ENCODE measurements around the gene GJC2. TPM values are rescaled to one million over a fixed set of nuclear protein-coding genes. Genes with fewer than 3 reads are reported as not detected.

Gene GJC2
- total and polyA plus RNA-seq, 3 experiments from 2014 or later = 0.57 to 1.1 TPM; not detected in 1

DNA sequence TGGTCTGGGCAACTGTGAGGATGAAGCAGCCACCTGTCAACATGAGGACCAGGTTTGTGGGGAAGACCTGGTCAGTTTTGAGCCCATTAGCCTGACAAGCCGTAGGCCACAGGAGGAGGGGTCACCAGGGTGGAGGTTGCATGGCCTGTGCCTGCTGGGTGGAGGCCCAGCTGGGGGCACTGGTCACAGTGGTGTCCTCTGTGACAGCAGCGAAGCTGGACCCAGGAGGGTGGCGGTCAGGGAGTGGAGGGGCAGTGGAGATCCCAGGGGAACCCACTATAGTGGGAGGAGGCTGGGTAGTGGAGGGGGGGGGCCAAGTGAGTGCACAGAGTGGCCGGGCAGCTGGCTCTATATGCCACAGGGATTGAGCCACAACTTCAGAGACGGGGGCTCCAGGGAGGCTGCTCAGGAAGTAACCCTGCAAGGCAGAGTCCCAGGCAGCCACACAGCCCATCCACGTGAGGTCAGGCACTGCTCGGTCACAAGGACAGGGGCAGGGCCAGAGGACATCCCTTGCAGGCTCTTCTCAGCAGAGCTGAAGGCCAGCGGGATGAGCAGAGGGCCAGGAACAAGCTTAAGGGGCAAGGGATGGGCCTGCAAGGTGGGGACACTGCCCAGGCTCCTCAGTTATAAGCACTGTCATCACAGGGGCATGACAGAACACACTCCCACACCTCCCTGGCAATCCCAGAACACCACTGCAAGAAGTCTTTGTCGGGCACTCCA lies 44.3 kb upstream of the GJC2 start:
- POLR2A ChIA-PET = interaction anchor here (0.5 to 1.5 kb wide), 2 partner anchors 34 to 381 kb away, joined by 3 to 4 read pairs; no protein-coding TSS in a partner anchor
- no peak overlapping the region for H3K27ac ChIP-seq (ENCODE audit: low read depth, low read length)
- no peaks in the 10 kb centered on the region for H3K9me3 ChIP-seq (ENCODE audit: low read length)
- Mint-ChIP-seq H3K4me3 (peak overlapping the region in 2 of 7 donors; percentile 63 to 94), H3K27ac (peak overlapping the region in 3 of 8 donors; percentile 85 to 96 (median 93)), H3K9me3 (no peaks in the 10 kb centered on the region), H3K36me3 (peaks cover 0 to 33% (median 5%) of the 10 kb centered on the region in 3 donors), H3K27me3 (no peaks in the 10 kb centered on the region), H3K4me1 (peaks cover 30 to 57% (median 37%) of the 10 kb centered on the region in 3 donors)
- CTCF ChIA-PET = interaction anchor here (1.2 kb wide), 1 partner anchor 61 kb away, joined by 3 read pairs; no protein-coding TSS in a partner anchor
- H3K4me1 ChIP-seq (ENCODE audit: insufficient read depth, low read length) = peaks cover 38% of the 10 kb centered on the region
- no peak overlapping the region for H3K4me3 ChIP-seq (ENCODE audit: low read length)
- no peak for DNase-seq
- no peaks in the 10 kb centered on the region for H3K27me3 ChIP-seq (ENCODE audit: insufficient read depth, low read length, poor library complexity, severe bottlenecking)
- peaks cover 13% of the 10 kb centered on the region for H3K36me3 ChIP-seq (ENCODE audit: insufficient read depth, low read length)

DNA sequence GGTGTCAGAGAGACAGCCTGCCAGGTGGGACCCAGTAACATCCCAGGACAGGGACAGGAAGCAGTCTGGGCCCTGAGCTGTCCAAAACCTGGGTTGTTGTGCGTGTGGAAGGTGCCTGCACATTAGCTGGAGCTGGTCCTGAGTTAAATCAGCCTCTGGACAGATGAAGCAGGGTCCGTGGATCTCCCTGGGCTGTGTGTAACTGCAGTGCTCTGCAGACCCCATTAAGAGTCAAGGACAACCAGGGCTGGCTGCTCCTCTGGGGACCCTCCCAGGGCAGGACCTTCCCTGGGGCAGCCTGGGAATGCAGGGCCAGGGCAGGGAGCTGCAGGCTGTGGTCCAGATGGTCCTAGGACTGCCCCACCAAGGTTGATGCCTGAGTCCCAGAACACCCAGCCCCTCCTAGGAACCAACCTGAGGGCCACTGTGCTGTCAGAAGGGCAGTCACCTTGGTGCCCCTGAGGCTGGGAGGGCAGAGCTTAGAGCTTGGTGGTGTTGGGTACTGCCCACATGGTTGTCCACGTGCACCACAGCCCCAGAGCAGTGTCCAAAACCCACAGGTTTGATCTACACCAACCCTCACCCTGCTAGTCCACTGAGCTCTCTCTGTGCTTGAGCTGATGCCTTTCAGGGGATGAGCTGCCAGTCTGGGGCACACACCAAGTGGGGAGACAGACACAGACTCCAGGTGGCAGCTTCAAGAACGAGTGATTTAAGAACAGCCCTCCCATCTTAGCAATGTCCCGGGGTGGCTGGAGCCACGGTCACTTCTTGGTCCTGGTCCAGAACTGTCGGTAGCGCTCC lies 43.5 kb upstream of the GJC2 start:
- POLR2A ChIA-PET = interaction anchor here (0.5 to 1.5 kb wide), 3 partner anchors 33 to 380 kb away, joined by 3 to 4 read pairs (median 3); no protein-coding TSS in a partner anchor

DNA sequence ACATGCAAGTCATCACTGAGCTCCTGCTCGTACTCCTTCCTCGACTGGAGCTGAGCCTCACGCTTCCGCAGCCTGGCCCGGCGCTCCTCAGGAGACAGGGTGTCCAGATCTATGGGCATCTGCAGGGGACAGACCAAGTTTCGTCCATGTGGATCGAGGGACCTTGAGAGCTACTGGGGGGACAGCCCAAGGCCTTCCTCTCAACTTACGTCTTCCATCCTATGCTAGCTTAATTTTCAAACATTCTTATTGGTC lies 43.0 kb upstream of the GJC2 start:
- no peak overlapping the region for H3K4me3 ChIP-seq (ENCODE audit: low read length)
- Mint-ChIP-seq H3K27ac (peak overlapping the region in 4 of 8 donors; percentile 26 to 95 (median 66)), H3K36me3 (peaks cover 0 to 26% (median 3%) of the 10 kb centered on the region in 3 donors), H3K4me3 (peak overlapping the region in 6 of 7 donors; percentile 23 to 61 (median 49)), H3K27me3 (peaks cover 0 to 2% of the 10 kb centered on the region in 2 donors), H3K9me3 (no peaks in the 10 kb centered on the region), H3K4me1 (peaks cover 24 to 47% (median 28%) of the 10 kb centered on the region in 3 donors)
- H3K27me3 ChIP-seq (ENCODE audit: insufficient read depth, low read length, poor library complexity, severe bottlenecking) = no peaks in the 10 kb centered on the region
- no peak for DNase-seq
- no peaks in the 10 kb centered on the region for H3K9me3 ChIP-seq (ENCODE audit: low read length)
- ChIA-PET CTCF (interaction anchor here (1.0 to 1.1 kb wide), 2 partner anchors 58 to 394 kb away, joined by 3 read pairs; no protein-coding TSS in a partner anchor), POLR2A (interaction anchor here (0.8 to 1.5 kb wide), 2 partner anchors 48 to 380 kb away, joined by 3 read pairs; no protein-coding TSS in a partner anchor)
- H3K27ac ChIP-seq (ENCODE audit: low read depth, low read length) = no peak overlapping the region
- peaks cover 33% of the 10 kb centered on the region for H3K4me1 ChIP-seq (ENCODE audit: insufficient read depth, low read length)
- H3K36me3 ChIP-seq (ENCODE audit: insufficient read depth, low read length) = peaks cover 13% of the 10 kb centered on the region

More for the DNA sequence above, 43.5 kb upstream of the GJC2 start:
- Histone ChIP-seq H3K4me3 (ENCODE audit: low read length) (no peak overlapping the region), H3K9me3 (ENCODE audit: low read length) (no peaks in the 10 kb centered on the region), H3K36me3 (ENCODE audit: insufficient read depth, low read length) (peaks cover 13% of the 10 kb centered on the region), H3K27ac (ENCODE audit: low read depth, low read length) (no peak overlapping the region), H3K4me1 (ENCODE audit: insufficient read depth, low read length) (peaks cover 38% of the 10 kb centered on the region), H3K27me3 (ENCODE audit: insufficient read depth, low read length, poor library complexity, severe bottlenecking) (no peaks in the 10 kb centered on the region)
- Mint-ChIP-seq H3K27me3 (peaks cover 0 to 2% of the 10 kb centered on the region in 2 donors), H3K4me1 (peaks cover 30 to 52% (median 34%) of the 10 kb centered on the region in 3 donors), H3K36me3 (peaks cover 0 to 31% (median 5%) of the 10 kb centered on the region in 3 donors), H3K9me3 (no peaks in the 10 kb centered on the region), H3K27ac (peak overlapping the region in 4 of 8 donors; percentile 17 to 85 (median 42)), H3K4me3 (peak overlapping the region in 5 of 7 donors; percentile 29 to 94 (median 50))
- CTCF ChIA-PET = interaction anchor here (1.0 to 1.2 kb wide), 2 partner anchors 59 to 60 kb away, joined by 3 read pairs; no protein-coding TSS in a partner anchor
- no peak for DNase-seq

DNA sequence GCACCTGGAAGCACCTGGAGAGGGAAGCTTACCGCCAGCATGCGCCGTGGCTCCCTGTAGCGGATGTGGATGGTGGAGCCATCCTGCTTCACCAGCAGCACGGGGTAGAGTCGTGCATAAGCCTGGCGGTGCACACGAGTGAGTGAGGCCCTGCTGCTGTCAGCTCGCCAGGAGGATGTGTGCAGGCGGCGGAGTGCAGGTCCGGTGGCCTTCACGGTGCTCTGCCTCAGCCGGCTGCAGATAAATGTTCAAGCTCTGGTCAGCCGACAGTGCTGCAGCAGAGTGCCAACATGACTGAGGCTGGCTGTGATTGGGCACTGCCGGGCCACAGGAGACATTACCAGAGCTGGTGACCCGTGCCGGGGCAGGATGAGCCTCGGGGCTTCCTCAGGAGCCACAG lies 42.1 kb upstream of the GJC2 start:
- H3K27me3 Mint-ChIP-seq = peaks cover 0 to 2% of the 10 kb centered on the region in 2 donors
- DNase-seq = no peak
- H3K27me3 ChIP-seq (ENCODE audit: insufficient read depth, low read length, poor library complexity, severe bottlenecking) = no peaks in the 10 kb centered on the region
- POLR2A ChIA-PET = no interaction called here
- H3K9me3 ChIP-seq (ENCODE audit: low read length) = no peaks in the 10 kb centered on the region
- CTCF ChIA-PET = interaction anchor here (1.1 kb wide), 1 partner anchor 393 kb away, joined by 3 read pairs; no protein-coding TSS in a partner anchor
- H3K36me3 Mint-ChIP-seq = peaks cover 0 to 25% (median 3%) of the 10 kb centered on the region in 3 donors
- peaks cover 13% of the 10 kb centered on the region for H3K36me3 ChIP-seq (ENCODE audit: insufficient read depth, low read length)
- peak overlapping the region in 7 of 8 donors; percentile 58 to 95 (median 92) for H3K27ac Mint-ChIP-seq
- peak overlapping the region; percentile 59 to 97 (median 92) for H3K4me3 Mint-ChIP-seq
- H3K9me3 Mint-ChIP-seq = no peaks in the 10 kb centered on the region
- H3K4me3 ChIP-seq (ENCODE audit: low read length) = no peak overlapping the region
- peaks cover 31% of the 10 kb centered on the region for H3K4me1 ChIP-seq (ENCODE audit: insufficient read depth, low read length)
- no peak overlapping the region for H3K27ac ChIP-seq (ENCODE audit: low read depth, low read length)
- peaks cover 24 to 43% (median 28%) of the 10 kb centered on the region in 3 donors for H3K4me1 Mint-ChIP-seq

DNA sequence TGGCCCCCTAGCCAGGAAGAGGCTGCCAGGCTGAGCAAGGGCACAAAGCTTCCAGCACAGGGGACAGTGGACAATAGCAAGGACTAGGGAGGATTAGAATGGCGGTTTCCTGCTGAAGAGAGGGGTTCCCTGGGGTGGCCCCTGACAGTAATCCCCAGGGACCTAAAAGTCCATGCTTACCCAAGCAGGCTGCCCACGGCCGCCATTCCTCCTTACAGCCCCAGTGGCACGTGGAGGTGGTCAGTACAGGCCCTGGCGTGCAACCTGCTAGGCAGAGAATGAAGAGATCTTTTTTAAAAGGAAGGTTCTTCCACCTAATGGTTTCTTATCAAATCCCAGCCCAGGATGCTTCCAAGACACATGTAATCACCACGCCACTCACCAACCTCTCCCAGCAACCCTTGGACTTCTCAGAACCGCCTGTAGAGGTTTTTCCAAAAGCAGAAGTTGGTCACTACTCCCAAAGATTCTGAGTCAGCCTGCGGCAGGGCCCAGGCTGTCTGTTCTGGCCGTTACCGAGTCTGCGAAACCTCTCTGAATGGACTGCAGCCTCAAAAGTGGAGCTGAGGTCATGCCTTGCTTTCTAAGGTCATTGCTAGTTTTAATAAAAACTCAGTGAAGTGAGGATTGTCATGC lies 41.6 kb upstream of the GJC2 start:
- Mint-ChIP-seq H3K27me3 (peaks cover 0 to 2% of the 10 kb centered on the region in 2 donors), H3K36me3 (peaks cover 0 to 23% (median 3%) of the 10 kb centered on the region in 3 donors), H3K27ac (peak overlapping the region; percentile 58 to 95 (median 92)), H3K4me3 (peak overlapping the region; percentile 88 to 97 (median 93)), H3K4me1 (peaks cover 24 to 41% (median 28%) of the 10 kb centered on the region in 3 donors), H3K9me3 (no peaks in the 10 kb centered on the region)
- Histone ChIP-seq H3K4me3 (ENCODE audit: low read length) (peak overlapping the region; percentile 92), H3K27me3 (ENCODE audit: insufficient read depth, low read length, poor library complexity, severe bottlenecking) (no peaks in the 10 kb centered on the region), H3K36me3 (ENCODE audit: insufficient read depth, low read length) (peaks cover 13% of the 10 kb centered on the region), H3K4me1 (ENCODE audit: insufficient read depth, low read length) (peaks cover 31% of the 10 kb centered on the region), H3K9me3 (ENCODE audit: low read length) (no peaks in the 10 kb centered on the region), H3K27ac (ENCODE audit: low read depth, low read length) (peak overlapping the region; percentile 93)
- DNase-seq = no peak
- POLR2A ChIA-PET = no interaction called here
- CTCF ChIA-PET = no interaction called here

DNA sequence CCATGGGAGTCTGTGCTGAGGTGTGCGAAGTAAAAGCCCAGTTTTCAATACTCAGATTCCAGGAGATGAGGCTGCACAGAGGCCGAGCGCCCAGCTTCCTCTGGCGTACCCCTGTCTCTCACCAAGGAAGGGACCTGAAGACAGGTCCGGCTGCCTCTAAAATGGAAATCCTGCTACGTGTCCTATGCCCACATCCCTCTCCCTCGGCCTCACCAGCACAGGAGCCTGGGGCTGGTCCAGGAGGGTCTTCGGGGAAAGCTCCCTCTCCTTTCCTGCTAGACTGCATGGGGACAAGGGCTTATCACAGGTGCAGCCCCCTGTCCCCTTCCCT lies 41.0 kb upstream of the GJC2 start:
- Histone ChIP-seq H3K4me1 (ENCODE audit: insufficient read depth, low read length) (peaks cover 27% of the 10 kb centered on the region), H3K4me3 (ENCODE audit: low read length) (peak overlapping the region; percentile 92), H3K36me3 (ENCODE audit: insufficient read depth, low read length) (peaks cover 13% of the 10 kb centered on the region), H3K27ac (ENCODE audit: low read depth, low read length) (peak overlapping the region; percentile 93), H3K9me3 (ENCODE audit: low read length) (no peaks in the 10 kb centered on the region), H3K27me3 (ENCODE audit: insufficient read depth, low read length, poor library complexity, severe bottlenecking) (no peaks in the 10 kb centered on the region)
- CTCF ChIA-PET = interaction anchor here (1.4 kb wide), 1 partner anchor 28 kb away, joined by 5 read pairs; no protein-coding TSS in a partner anchor
- no peaks in the 10 kb centered on the region for H3K9me3 Mint-ChIP-seq
- H3K27me3 Mint-ChIP-seq = peaks cover 0 to 2% of the 10 kb centered on the region in 2 donors
- peak overlapping the region; percentile 89 to 98 (median 94) for H3K27ac Mint-ChIP-seq
- peaks cover 22 to 35% (median 27%) of the 10 kb centered on the region in 3 donors for H3K4me1 Mint-ChIP-seq
- DNase-seq = no peak
- H3K4me3 Mint-ChIP-seq = peak overlapping the region; percentile 88 to 97 (median 93)
- H3K36me3 Mint-ChIP-seq = peaks cover 0 to 21% (median 3%) of the 10 kb centered on the region in 3 donors
- POLR2A ChIA-PET = interaction anchor here (1.3 to 2.5 kb wide), 2 partner anchors 26 to 49 kb away, joined by 4 to 17 read pairs; partner anchors contain the start of gene ARF1
